ENCODE data around the gene TEX48.

Gene TEX48

GRCh38 chr9:114681594-114682332 is at the start of gene TEX48:
TEX48 (minus strand) TSS chr9:114682192; CDS start chr9:114671723, 10,469 bp downstream.
- DNase-seq (ENCODE audit: low spot score): peak; percentile 54

GRCh38 chr9:114731701-114732100 is 49.7 kb upstream of the TEX48 start:
- no peak for DNase-seq (ENCODE audit: low spot score)

- no peak for DNase-seq (ENCODE audit: low spot score)
Observed at GRCh38 chr9:114729706-114730105, 47.7 kb upstream of the TEX48 start.

- no peak for DNase-seq (ENCODE audit: low spot score)
Observed at GRCh38 chr9:114725930-114726329, 43.9 kb upstream of the TEX48 start.

- DNase-seq (ENCODE audit: low spot score): no peak
Observed at GRCh38 chr9:114724744-114725143, 42.8 kb upstream of the TEX48 start.

GRCh38 chr9:114723931-114724330 is 41.9 kb upstream of the TEX48 start:
- no peak for DNase-seq (ENCODE audit: low spot score)

GRCh38 chr9:114722937-114723620 is 41.1 kb upstream of the TEX48 start:
- DNase-seq (ENCODE audit: low spot score): no peak

GRCh38 chr9:114722081-114722621 is 40.2 kb upstream of the TEX48 start:
- DNase-seq (ENCODE audit: low spot score): no peak

GRCh38 chr9:114721491-114722079 is 39.6 kb upstream of the TEX48 start:
- DNase-seq (ENCODE audit: low spot score): no peak

- no peak for DNase-seq (ENCODE audit: low spot score)
Observed at GRCh38 chr9:114720086-114720676, 38.2 kb upstream of the TEX48 start.

GRCh38 chr9:114719290-114719689 is 37.3 kb upstream of the TEX48 start:
- DNase-seq (ENCODE audit: low spot score): no peak

- no peak for DNase-seq (ENCODE audit: low spot score)
Observed at GRCh38 chr9:114718801-114719221, 36.8 kb upstream of the TEX48 start.

- DNase-seq (ENCODE audit: low spot score): no peak
Observed at GRCh38 chr9:114717908-114718486, 36.0 kb upstream of the TEX48 start.

GRCh38 chr9:114709636-114710035 is 27.6 kb upstream of the TEX48 start:
- no peak for DNase-seq (ENCODE audit: low spot score)

- no peak for DNase-seq (ENCODE audit: low spot score)
Observed at GRCh38 chr9:114706711-114707110, 24.7 kb upstream of the TEX48 start.

- DNase-seq (ENCODE audit: low spot score): no peak
Observed at GRCh38 chr9:114701988-114702387, 20.0 kb upstream of the TEX48 start.

- DNase-seq (ENCODE audit: low spot score): no peak
Observed at GRCh38 chr9:114697951-114698351, 16.0 kb upstream of the TEX48 start.

GRCh38 chr9:114696814-114697544 is 15.0 kb upstream of the TEX48 start:
- DNase-seq (ENCODE audit: low spot score): no peak

- DNase-seq (ENCODE audit: low spot score): no peak
Observed at GRCh38 chr9:114695948-114696347, 14.0 kb upstream of the TEX48 start.

- no peak for DNase-seq (ENCODE audit: low spot score)
Observed at GRCh38 chr9:114694719-114695269, 12.8 kb upstream of the TEX48 start.

GRCh38 chr9:114694146-114694545 is 12.2 kb upstream of the TEX48 start:
- no peak for DNase-seq (ENCODE audit: low spot score)

All from cerebellar cortex (tissue), 1 donor.